Glutamatergic neuron (in vitro differentiated cells): ENCODE measurements around the gene TBC1D22A. TPM values are rescaled to one million over a fixed set of nuclear protein-coding genes. Genes with fewer than 3 reads are reported as not detected.

ENCODE experiments used
- DNase-seq: peaks from one replicate; pipeline ENCODE4 v3.0.0; 2022
- H3K27ac Mint-ChIP-seq: one replicate; pipeline ENCODE4 v1.8.0; 2020; ENCODE audit warnings: mild to moderate bottlenecking, mixed read lengths, inconsistent platforms; ENCODE audit not compliant: unreplicated experiment
- H3K27me3 Mint-ChIP-seq: one replicate; pipeline ENCODE4 v1.8.0; 2020; ENCODE audit warnings: mild to moderate bottlenecking, moderate library complexity, mixed read lengths, inconsistent platforms; ENCODE audit not compliant: unreplicated experiment
- H3K36me3 Mint-ChIP-seq: one replicate; pipeline ENCODE4 v1.8.0; 2020; ENCODE audit warnings: mild to moderate bottlenecking, mixed read lengths, inconsistent platforms; ENCODE audit not compliant: unreplicated experiment
- H3K4me1 Mint-ChIP-seq: one replicate; pipeline ENCODE4 v1.8.0; 2020; ENCODE audit warnings: mild to moderate bottlenecking, low read depth, mixed read lengths, inconsistent platforms; ENCODE audit not compliant: unreplicated experiment
- H3K4me3 Mint-ChIP-seq: one replicate; pipeline ENCODE4 v1.8.0; 2020; ENCODE audit warnings: mild to moderate bottlenecking, mixed read lengths, inconsistent platforms; ENCODE audit not compliant: unreplicated experiment
- H3K9me3 Mint-ChIP-seq: one replicate; pipeline ENCODE4 v1.8.0; 2020; ENCODE audit warnings: mild to moderate bottlenecking, moderate library complexity, mixed read lengths, inconsistent platforms; ENCODE audit not compliant: unreplicated experiment
- CTCF ChIP-seq: fragments of 200-600 bp; sonication (generic); IDR thresholded peaks from one replicate; pipeline ENCODE4 v1.5.0; 2021; ENCODE audit not compliant: partially characterized antibody, unreplicated experiment
- total RNA-seq: library from RNA; stranded (reverse); fragmentation: NEBNext Ultra II Directional; extraction: Animal tissue kit (Norgen Biotek cat#: 25700); gene quantifications from one replicate; pipeline ENCODE4 v1.2.1, GENCODE V29; 2021; ENCODE audit not compliant: unreplicated experiment

TBC1D22A gene
- total RNA-seq, 1 donor from 2014 or later, result 23.0 TPM

GRCh38 chr22:46860562-46860961 is 98.1 kb downstream of the TBC1D22A start:
- peaks cover 4% of the 10 kb centered on the region for H3K27me3 Mint-ChIP-seq
- peaks cover 6% of the 10 kb centered on the region for H3K9me3 Mint-ChIP-seq
- no peak for DNase-seq
- no peak overlapping the region for H3K4me3 Mint-ChIP-seq
- H3K27ac Mint-ChIP-seq, result no peak overlapping the region
- peaks cover 2% of the 10 kb centered on the region for H3K4me1 Mint-ChIP-seq
- TF ChIP-seq CTCF, result no peak
- H3K36me3 Mint-ChIP-seq, result no peaks in the 10 kb centered on the region

- Mint-ChIP-seq H3K27me3 (peaks cover 4% of the 10 kb centered on the region), H3K27ac (no peak overlapping the region)
Measured at GRCh38 chr22:46861468-46862367, 99.3 kb downstream of the TBC1D22A start.

GRCh38 chr22:46862418-46863324 is 100.2 kb downstream of the TBC1D22A start:
- peaks cover 8% of the 10 kb centered on the region for H3K9me3 Mint-ChIP-seq
- H3K27me3 Mint-ChIP-seq, result peaks cover 6% of the 10 kb centered on the region
- DNase-seq, result no peak
- H3K4me3 Mint-ChIP-seq, result no peak overlapping the region
- no peak overlapping the region for H3K27ac Mint-ChIP-seq
- H3K4me1 Mint-ChIP-seq, result no peaks in the 10 kb centered on the region
- TF ChIP-seq CTCF, result no peak
- peaks cover 13% of the 10 kb centered on the region for H3K36me3 Mint-ChIP-seq

More at GRCh38 chr22:46861468-46862367, 99.3 kb downstream of the TBC1D22A start:
- Mint-ChIP-seq H3K4me1 (no peaks in the 10 kb centered on the region), H3K36me3 (peaks cover 6% of the 10 kb centered on the region), H3K9me3 (peaks cover 8% of the 10 kb centered on the region), H3K4me3 (no peak overlapping the region)
- TF ChIP-seq CTCF, result no peak
- no peak for DNase-seq

- DNase-seq, result no peak
- peaks cover 8% of the 10 kb centered on the region for H3K9me3 Mint-ChIP-seq
- no peak overlapping the region for H3K4me3 Mint-ChIP-seq
- peaks cover 13% of the 10 kb centered on the region for H3K36me3 Mint-ChIP-seq
- peaks cover 6% of the 10 kb centered on the region for H3K27me3 Mint-ChIP-seq
- TF ChIP-seq CTCF, result no peak
- H3K27ac Mint-ChIP-seq, result no peak overlapping the region
- no peaks in the 10 kb centered on the region for H3K4me1 Mint-ChIP-seq
Measured at GRCh38 chr22:46863794-46864193, 101.3 kb downstream of the TBC1D22A start.
